Stimulated activated naive CD8-positive, alpha-beta T cell treated with anti-CD3 and anti-CD28 coated beads, Interleukin-15, Interleukin-2, amounts not matched to agents 100 ng/mL and 50 ng/mL, for 24 hours (primary cell): ENCODE results near the gene VPS37B.

Experiments used
- H3K27ac Mint-ChIP-seq: one replicate; pipeline ENCODE4 v1.8.0; 2021; ENCODE audit warnings: mild to moderate bottlenecking, mixed read lengths
- H3K27me3 Mint-ChIP-seq: one replicate; pipeline ENCODE4 v1.8.0; 2021; ENCODE audit warnings: mixed read lengths
- H3K36me3 Mint-ChIP-seq: one replicate; pipeline ENCODE4 v1.8.0; 2021; ENCODE audit warnings: low read depth, mixed read lengths
- H3K4me1 Mint-ChIP-seq: one replicate; pipeline ENCODE4 v1.8.0; 2021; ENCODE audit warnings: low read depth, mixed read lengths
- H3K4me3 Mint-ChIP-seq: one replicate; pipeline ENCODE4 v1.8.0; 2021; ENCODE audit warnings: mild to moderate bottlenecking, mixed read lengths
- H3K9me3 Mint-ChIP-seq: one replicate; pipeline ENCODE4 v1.8.0; 2021; ENCODE audit warnings: mixed read lengths

VPS37B gene

GRCh38 chr12:122858591-122859302, 37.2 kb downstream of the VPS37B start:
- H3K27ac Mint-ChIP-seq = no peak overlapping the region
- no peaks in the 10 kb centered on the region for H3K27me3 Mint-ChIP-seq
- no peak overlapping the region for H3K4me3 Mint-ChIP-seq
- no peaks in the 10 kb centered on the region for H3K9me3 Mint-ChIP-seq
- peaks cover 4% of the 10 kb centered on the region for H3K4me1 Mint-ChIP-seq
- H3K36me3 Mint-ChIP-seq = no peaks in the 10 kb centered on the region

DNA sequence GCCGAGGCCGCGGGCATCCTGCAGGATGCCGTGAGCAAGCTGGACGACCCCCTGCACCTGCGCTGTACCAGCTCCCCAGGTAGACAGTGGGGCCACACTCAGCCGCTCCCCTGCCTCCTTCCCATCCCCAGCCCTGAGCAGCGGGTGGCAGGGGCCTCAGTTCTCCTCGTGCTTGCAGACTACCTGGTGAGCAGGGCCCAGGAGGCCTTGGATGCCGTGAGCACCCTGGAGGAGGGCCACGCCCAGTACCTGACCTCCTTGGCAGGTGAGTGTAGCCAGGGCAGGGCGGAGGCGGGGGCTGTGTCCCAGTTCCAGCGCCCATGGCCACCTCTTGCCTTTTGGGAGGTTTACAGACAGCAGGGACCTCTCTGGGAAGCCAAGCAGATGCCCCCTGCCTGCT, 37.8 kb downstream of the VPS37B start:
- H3K27me3 Mint-ChIP-seq = no peaks in the 10 kb centered on the region
- peaks cover 3% of the 10 kb centered on the region for H3K4me1 Mint-ChIP-seq
- no peaks in the 10 kb centered on the region for H3K9me3 Mint-ChIP-seq
- no peak overlapping the region for H3K4me3 Mint-ChIP-seq
- no peaks in the 10 kb centered on the region for H3K36me3 Mint-ChIP-seq
- H3K27ac Mint-ChIP-seq = no peak overlapping the region

- Mint-ChIP-seq H3K9me3 (no peaks in the 10 kb centered on the region), H3K4me1 (no peaks in the 10 kb centered on the region), H3K27ac (no peak overlapping the region), H3K27me3 (no peaks in the 10 kb centered on the region), H3K36me3 (no peaks in the 10 kb centered on the region), H3K4me3 (no peak overlapping the region)
These were observed 38.8 kb downstream of the VPS37B start for GRCh38 chr12:122856999-122857671.

DNA sequence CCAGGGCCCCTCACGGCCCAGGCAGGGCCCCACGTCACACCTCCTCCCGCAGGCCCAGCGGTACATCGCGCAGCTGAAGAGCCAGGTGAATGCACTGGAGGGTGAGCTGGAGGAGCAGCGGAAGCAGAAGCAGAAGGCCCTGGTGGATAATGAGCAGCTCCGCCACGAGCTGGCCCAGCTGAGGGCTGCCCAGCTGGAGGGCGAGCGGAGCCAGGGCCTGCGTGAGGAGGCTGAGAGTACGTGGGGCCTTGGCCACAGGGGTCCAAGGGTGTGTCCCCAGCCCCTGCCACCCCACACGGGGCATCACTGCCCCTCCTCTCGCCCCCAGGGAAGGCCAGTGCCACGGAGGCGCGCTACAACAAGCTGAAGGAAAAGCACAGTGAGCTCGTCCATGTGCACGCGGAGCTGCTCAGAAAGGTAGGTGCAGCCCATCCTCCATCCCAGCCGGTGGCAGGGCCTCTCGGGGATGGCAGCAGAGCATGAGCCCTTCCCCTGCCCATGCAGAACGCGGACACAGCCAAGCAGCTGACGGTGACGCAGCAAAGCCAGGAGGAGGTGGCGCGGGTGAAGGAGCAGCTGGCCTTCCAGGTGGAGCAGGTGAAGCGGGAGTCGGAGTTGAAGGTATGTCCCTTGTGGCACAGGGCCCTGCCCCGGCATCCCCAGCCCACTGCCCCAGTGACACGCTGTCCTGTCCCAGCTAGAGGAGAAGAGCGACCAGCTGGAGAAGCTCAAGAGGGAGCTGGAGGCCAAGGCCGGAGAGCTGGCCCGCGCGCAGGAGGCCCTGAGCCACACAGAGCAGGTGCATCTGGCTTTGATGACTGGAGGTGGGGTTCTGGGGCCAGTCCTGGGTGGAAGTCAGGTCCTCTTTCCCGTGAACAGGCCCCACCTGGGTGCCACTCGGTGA, 39.7 kb downstream of the VPS37B start:
- H3K9me3 Mint-ChIP-seq = no peaks in the 10 kb centered on the region
- H3K4me1 Mint-ChIP-seq = no peaks in the 10 kb centered on the region
- H3K27ac Mint-ChIP-seq = no peak overlapping the region
- H3K36me3 Mint-ChIP-seq = no peaks in the 10 kb centered on the region
- no peak overlapping the region for H3K4me3 Mint-ChIP-seq
- H3K27me3 Mint-ChIP-seq = no peaks in the 10 kb centered on the region

DNA sequence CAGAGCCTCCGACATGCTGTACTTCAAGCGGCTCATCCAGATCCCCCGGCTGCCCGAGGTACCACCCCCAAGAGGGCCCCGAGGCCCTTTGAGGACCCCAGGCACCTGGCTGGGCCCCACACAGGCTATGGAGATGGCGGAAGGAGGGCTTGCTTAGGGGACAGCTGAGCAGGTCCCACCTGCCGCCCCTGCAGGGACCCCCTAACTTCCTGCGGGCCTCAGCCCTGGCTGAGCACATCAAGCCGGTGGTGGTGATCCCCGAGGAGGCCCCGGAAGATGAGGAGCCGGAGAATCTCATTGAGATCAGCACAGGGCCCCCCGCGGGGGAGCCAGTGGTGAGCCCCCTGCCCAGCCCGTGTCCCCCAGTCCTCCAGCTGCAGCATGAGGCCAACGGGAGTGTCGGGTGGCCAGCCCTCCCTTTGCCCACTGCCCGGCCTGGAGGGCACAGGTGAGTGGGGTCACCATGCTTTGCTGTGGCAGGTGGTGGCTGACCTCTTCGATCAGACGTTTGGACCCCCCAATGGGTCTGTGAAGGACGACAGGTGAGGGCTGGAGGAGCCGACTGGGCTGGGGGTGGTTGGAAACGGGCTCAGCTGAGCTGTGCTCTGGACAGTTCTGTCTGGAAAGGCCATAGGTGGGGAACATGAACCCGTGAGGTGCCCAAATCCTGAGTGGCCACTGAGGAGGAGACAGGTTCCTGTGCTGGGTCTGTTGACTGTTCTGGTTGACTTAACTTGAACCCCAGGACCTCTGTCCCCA, 40.7 kb downstream of the VPS37B start:
- no peaks in the 10 kb centered on the region for H3K36me3 Mint-ChIP-seq
- no peak overlapping the region for H3K27ac Mint-ChIP-seq

GRCh38 chr12:122854554-122854953, 41.4 kb downstream of the VPS37B start:
- no peaks in the 10 kb centered on the region for H3K4me1 Mint-ChIP-seq
- no peaks in the 10 kb centered on the region for H3K27me3 Mint-ChIP-seq
- H3K9me3 Mint-ChIP-seq = no peaks in the 10 kb centered on the region

More for the DNA sequence above, 40.7 kb downstream of the VPS37B start:
- Mint-ChIP-seq H3K27me3 (no peaks in the 10 kb centered on the region), H3K9me3 (no peaks in the 10 kb centered on the region), H3K4me1 (no peaks in the 10 kb centered on the region), H3K4me3 (no peak overlapping the region)

DNA sequence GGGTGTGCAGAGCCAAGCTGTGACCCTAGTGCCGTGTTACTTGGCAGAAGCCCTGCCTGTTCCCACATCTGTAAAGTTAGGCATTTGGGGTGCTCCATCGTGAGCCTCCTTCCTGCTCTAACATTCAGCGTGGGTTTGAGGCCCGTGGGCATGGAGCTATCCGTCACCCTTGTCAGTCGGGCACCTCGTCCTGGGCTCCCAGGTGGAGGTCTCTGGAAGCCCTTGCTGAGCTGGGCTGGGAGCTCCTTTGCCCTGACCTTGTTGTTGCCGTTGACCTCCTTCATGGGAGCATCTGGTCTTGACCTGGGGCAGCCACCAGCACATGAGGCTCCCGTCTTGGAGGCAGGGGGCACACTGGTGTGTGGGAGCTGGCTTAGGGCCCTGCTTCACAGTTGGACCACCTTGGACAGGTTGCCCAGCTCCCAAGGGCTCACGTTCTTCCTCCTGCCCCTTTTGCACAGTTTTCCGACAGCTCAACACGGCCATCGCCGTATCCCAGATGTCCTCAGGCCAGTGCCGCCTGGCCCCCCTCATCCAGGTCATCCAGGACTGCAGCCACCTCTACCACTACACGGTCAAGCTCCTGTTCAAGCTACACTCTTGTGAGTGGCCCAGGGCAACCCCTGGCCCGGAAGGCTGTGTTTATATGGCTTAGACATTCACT, 42.2 kb downstream of the VPS37B start:
- Mint-ChIP-seq H3K9me3 (no peaks in the 10 kb centered on the region), H3K36me3 (no peaks in the 10 kb centered on the region), H3K4me1 (no peaks in the 10 kb centered on the region), H3K4me3 (no peak overlapping the region), H3K27me3 (no peaks in the 10 kb centered on the region), H3K27ac (no peak overlapping the region)

More at GRCh38 chr12:122854554-122854953, 41.4 kb downstream of the VPS37B start:
- Mint-ChIP-seq H3K27ac (no peak overlapping the region), H3K4me3 (no peak overlapping the region), H3K36me3 (no peaks in the 10 kb centered on the region)

GRCh38 chr12:122852336-122853275, 43.3 kb downstream of the VPS37B start:
- Mint-ChIP-seq H3K4me3 (no peak overlapping the region), H3K9me3 (no peaks in the 10 kb centered on the region), H3K4me1 (no peaks in the 10 kb centered on the region), H3K27ac (no peak overlapping the region), H3K36me3 (no peaks in the 10 kb centered on the region), H3K27me3 (no peaks in the 10 kb centered on the region)

DNA sequence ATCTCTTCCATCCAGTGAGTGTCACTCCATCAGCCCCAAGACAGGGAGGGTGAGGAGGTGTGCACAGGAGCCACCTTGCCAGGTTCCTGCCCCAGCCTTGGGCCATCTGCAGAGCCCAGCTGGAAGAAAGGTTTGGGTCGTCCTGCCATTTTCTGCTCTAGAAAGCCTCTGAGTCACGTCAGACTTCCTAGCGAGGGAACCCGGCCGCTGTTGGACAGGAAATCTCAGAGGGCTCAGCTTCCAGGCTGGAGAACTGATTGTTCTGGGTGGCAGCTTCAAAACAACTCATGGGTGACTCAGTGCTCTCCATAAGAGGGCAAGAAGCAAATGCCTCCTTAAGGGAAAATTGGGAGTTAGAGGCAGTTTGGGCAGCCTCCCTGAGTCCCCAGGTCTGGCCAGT, 44.1 kb downstream of the VPS37B start:
- Mint-ChIP-seq H3K27ac (no peak overlapping the region), H3K4me3 (no peak overlapping the region), H3K4me1 (no peaks in the 10 kb centered on the region), H3K36me3 (no peaks in the 10 kb centered on the region), H3K27me3 (no peaks in the 10 kb centered on the region), H3K9me3 (no peaks in the 10 kb centered on the region)

GRCh38 chr12:122850695-122851350, 45.1 kb downstream of the VPS37B start:
- Mint-ChIP-seq H3K4me1 (no peaks in the 10 kb centered on the region), H3K9me3 (no peaks in the 10 kb centered on the region), H3K27me3 (no peaks in the 10 kb centered on the region), H3K36me3 (no peaks in the 10 kb centered on the region), H3K27ac (no peak overlapping the region), H3K4me3 (no peak overlapping the region)

GRCh38 chr12:122850048-122850445, 45.9 kb downstream of the VPS37B start:
- H3K9me3 Mint-ChIP-seq = no peaks in the 10 kb centered on the region
- no peak overlapping the region for H3K4me3 Mint-ChIP-seq
- no peaks in the 10 kb centered on the region for H3K36me3 Mint-ChIP-seq
- H3K4me1 Mint-ChIP-seq = no peaks in the 10 kb centered on the region
- no peak overlapping the region for H3K27ac Mint-ChIP-seq
- no peaks in the 10 kb centered on the region for H3K27me3 Mint-ChIP-seq

DNA sequence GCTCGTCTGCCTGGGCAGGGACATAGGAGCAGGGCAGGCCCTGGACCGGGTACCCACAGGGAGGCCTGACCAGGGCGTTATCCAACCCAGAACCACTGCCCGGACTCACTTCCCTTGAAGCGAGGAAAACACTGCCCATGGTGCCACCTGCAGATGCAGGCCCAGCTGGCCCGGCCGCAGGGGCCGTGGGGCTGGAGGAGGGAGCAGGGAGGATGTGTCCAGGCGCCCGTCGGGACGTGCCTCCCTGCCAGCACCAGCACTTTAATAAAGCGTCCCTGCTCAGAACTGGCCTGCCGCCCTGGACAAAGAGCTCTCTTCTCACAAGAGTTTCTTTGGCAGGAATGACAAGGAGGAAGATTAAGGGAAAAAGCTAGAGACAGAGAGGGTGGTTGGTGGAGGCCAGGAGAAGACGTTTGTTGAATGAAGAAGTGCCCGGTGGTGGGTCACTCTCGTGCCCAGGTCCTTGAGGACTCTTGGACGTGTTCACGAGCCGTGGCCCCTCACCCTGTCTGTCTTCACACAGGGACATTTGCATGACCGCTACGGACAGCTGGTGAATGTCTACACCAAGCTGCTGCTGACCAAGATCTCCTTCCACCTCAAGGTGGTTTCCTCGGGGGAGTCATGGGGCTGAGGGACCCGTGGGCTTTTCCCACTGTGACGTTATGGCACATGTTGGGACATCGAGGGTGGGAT, 46.4 kb downstream of the VPS37B start:
- Mint-ChIP-seq H3K36me3 (no peaks in the 10 kb centered on the region), H3K4me1 (no peaks in the 10 kb centered on the region), H3K4me3 (no peak overlapping the region), H3K27me3 (no peaks in the 10 kb centered on the region), H3K9me3 (no peaks in the 10 kb centered on the region), H3K27ac (no peak overlapping the region)
